Sigmoid colon (tissue), 4 donors: ENCODE results near the gene TMEM130.

Experiments used
- CTCF ChIP-seq, 4 experiments: fragments of 450-650 bp in 3 of 4; fragments of 200-600 bp in 1 of 4; IDR thresholded peaks; one replicate each; pipeline ENCODE4 v1.5.1; 2016 to 2019; ENCODE audit warnings: antibody characterized with exemption in 4 of 4, mild to moderate bottlenecking in 3 of 4, moderate library complexity in 2 of 4
- EP300 ChIP-seq, 4 donors: sonication (generic); formaldehyde crosslinking; IDR thresholded peaks; one replicate each; pipeline ENCODE4 v1.6.1; 2017; ENCODE audit warnings: antibody characterized with exemption in 4 of 4
- POLR2A ChIP-seq, 2 donors: fragments of 450-650 bp; IDR thresholded peaks; one replicate each; pipeline ENCODE4 v1.6.1; 2016; ENCODE audit warnings: antibody characterized with exemption in 2 of 2, mild to moderate bottlenecking in 2 of 2, moderate library complexity in 2 of 2
- POLR2AphosphoS5 ChIP-seq, 4 donors: sonication (generic); formaldehyde crosslinking; IDR thresholded peaks; one replicate each; pipeline ENCODE4 v1.6.1; 2017; ENCODE audit warnings: antibody characterized with exemption in 4 of 4

- TF ChIP-seq EP300 (IDR thresholded peaks at IDR 0.05) (no peak), CTCF (IDR thresholded peaks at IDR 0.05) (no peak), POLR2AphosphoS5 (IDR thresholded peaks at IDR 0.05) (no peak), POLR2A (IDR thresholded peaks at IDR 0.05) (no peak)
Observed at GRCh38 chr7:98884416-98884815, 14.6 kb upstream of the TMEM130 start.
